HCT116 (cell line): ENCODE measurements around the gene NSMF. TPM values are rescaled to one million over a fixed set of nuclear protein-coding genes. Genes with fewer than 3 reads are reported as not detected.

Experiments
- ATAC-seq: fragments of 200-7000 bp; cut with Tn5 transposase; 2 replicates; pipeline ENCODE4 v1.9.1; 2020; ENCODE audit warnings: mild to moderate bottlenecking, moderate library complexity
- BruUV-seq: library from RNA; stranded (reverse); fragments of 400-500 nt; replicated peaks from 2 replicates; lab custom pipeline; 2021; lab: Mats Ljungman, UMichigan
- CTCF ChIA-PET: fragments of 300-600 bp; sonication (Branson Sonifier 250); formaldehyde crosslinking; loops from one replicate; lab custom pipeline; 2021; ENCODE audit warnings: antibody characterized with exemption; lab: Charles Lee
- POLR2A ChIA-PET: fragments of 300-600, 350-600 bp; sonication (Branson Sonifier 250); formaldehyde crosslinking; loops from one replicate; lab custom pipeline; 2021; ENCODE audit warnings: antibody characterized with exemption; lab: Charles Lee
- RAD21 ChIA-PET, 2 experiments: fragments of 300-600 bp; sonication (Branson Sonifier 250); formaldehyde crosslinking; loops; one replicate each; lab custom pipeline; 2023; ENCODE audit warnings: low total read pairs in 2 of 2; ENCODE audit not compliant: uncharacterized antibody in 2 of 2, unreplicated experiment in 2 of 2, low non-redundant PET in 1 of 2; lab: Charles Lee
- DNase-seq: peaks from one replicate; pipeline ENCODE4 v3.0.0-alpha.2; 2010; ENCODE audit warnings: low read depth, low spot score
- H2AFZ ChIP-seq: fragments of 200-600 bp; shearing (Covaris generic), sonication (generic); 2 replicates; pipeline ENCODE4 v1.6.1; 2017; ENCODE audit warnings: low read depth, mixed run types, mixed read lengths, antibody characterized with exemption, low read length; ENCODE audit not compliant: poor library complexity, severe bottlenecking
- H3K27ac ChIP-seq: 2 replicates; pipeline ENCODE4 v1.5.1; 2012; ENCODE audit warnings: low read depth, low read length
- H3K27me3 ChIP-seq: fragments of 200-600 bp; sonication (generic); 2 replicates; pipeline ENCODE4 v1.6.1; 2016; ENCODE audit warnings: mixed run types, low read length, mixed read lengths; ENCODE audit not compliant: insufficient read depth
- H3K36me3 ChIP-seq, 2 experiments: fragments of 200-500 bp in 1 of 2; fragments of 200-600 bp in 1 of 2; sonication (Bioruptor generic) in 1 of 2; sonication (generic) in 1 of 2; 2 replicates each; pipeline versions ENCODE4 v1.5.1 to v1.6.1; 2014 to 2016; ENCODE audit warnings: low read length in 2 of 2, inconsistent platforms in 1 of 2, mixed read lengths in 1 of 2, mixed run types in 1 of 2; ENCODE audit not compliant: insufficient read depth in 2 of 2, control insufficient read depth in 1 of 2
- H3K4me1 ChIP-seq, 2 experiments: fragments of 200-600 bp in 1 of 2; sonication (generic) in 1 of 2; 2 replicates each; pipeline versions ENCODE4 v1.5.1 to v1.6.1; 2012 to 2017; ENCODE audit warnings: low read length in 2 of 2, inconsistent platforms in 1 of 2, mild to moderate bottlenecking in 1 of 2, mixed read lengths in 1 of 2, mixed run types in 1 of 2, moderate library complexity in 1 of 2; ENCODE audit not compliant: insufficient read depth in 2 of 2, control insufficient read depth in 1 of 2
- H3K4me2 ChIP-seq: fragments of 200-600 bp; sonication (generic); 2 replicates; pipeline ENCODE4 v1.6.1; 2017; ENCODE audit warnings: mixed run types, low read length, mixed read lengths
- H3K4me3 ChIP-seq, 2 experiments: fragments of 200-600 bp in 1 of 2; sonication (generic) in 1 of 2; replicated peaks in 1 of 2; 2 replicates each; pipeline ENCODE4 v1.5.1; 2011 to 2016; ENCODE audit warnings: low read length in 2 of 2, control low read depth in 1 of 2, low read depth in 1 of 2, mild to moderate bottlenecking in 1 of 2, mixed read lengths in 1 of 2, mixed run types in 1 of 2
- H3K79me2 ChIP-seq: fragments of 200-600 bp; sonication (generic); 2 replicates; pipeline ENCODE4 v1.6.1; 2017; ENCODE audit warnings: mild to moderate bottlenecking, mixed run types, low read length, moderate library complexity, mixed read lengths; ENCODE audit not compliant: insufficient read depth
- H3K9ac ChIP-seq: fragments of 200-600 bp; sonication (generic); 2 replicates; pipeline ENCODE4 v1.6.1; 2016; ENCODE audit warnings: low read length, mixed read lengths
- H3K9me2 ChIP-seq: fragments of 200-600 bp; sonication (generic), shearing (Covaris generic); 2 replicates; pipeline ENCODE4 v1.6.1; 2017; ENCODE audit warnings: mixed run types, mild to moderate bottlenecking, moderate library complexity; ENCODE audit not compliant: insufficient read depth
- H3K9me3 ChIP-seq, 2 experiments: fragments of 200-500 bp in 1 of 2; fragments of 200-600 bp in 1 of 2; sonication (Bioruptor generic) in 1 of 2; sonication (generic) in 1 of 2; 2 replicates each; pipeline ENCODE4 v1.6.1; 2014 to 2017; ENCODE audit warnings: low read length in 2 of 2, mixed read lengths in 2 of 2, inconsistent platforms in 1 of 2, low read depth in 1 of 2, mild to moderate bottlenecking in 1 of 2, mixed run types in 1 of 2, moderate library complexity in 1 of 2; ENCODE audit not compliant: control insufficient read depth in 1 of 2, insufficient read depth in 1 of 2
- H4K20me1 ChIP-seq: fragments of 200-600 bp; sonication (generic), shearing (Covaris generic); 2 replicates; pipeline ENCODE4 v1.6.1; 2017; ENCODE audit warnings: mixed run types, mild to moderate bottlenecking, moderate library complexity; ENCODE audit not compliant: insufficient read depth
- CBX3 ChIP-seq: IDR thresholded peaks from 2 replicates; pipeline ENCODE4 v1.6.1; 2012; ENCODE audit warnings: low read depth
- ELF1 ChIP-seq: IDR thresholded peaks from 2 replicates; pipeline ENCODE4 v1.6.1; 2012; ENCODE audit warnings: low read depth, borderline replicate concordance
- FOSL1 ChIP-seq: IDR thresholded peaks from 2 replicates; pipeline ENCODE4 v1.6.1; 2012; ENCODE audit warnings: low read depth
- JUND ChIP-seq: IDR thresholded peaks from 2 replicates; pipeline ENCODE4 v1.6.1; 2012
- POLR2A ChIP-seq: IDR thresholded peaks from 2 replicates; pipeline ENCODE4 v1.7.0; 2011; ENCODE audit warnings: borderline replicate concordance; ENCODE audit not compliant: insufficient read depth, insufficient read length; ENCODE audit errors: extremely low read depth
- POLR2AphosphoS5 ChIP-seq: IDR thresholded peaks from 2 replicates; pipeline ENCODE4 v1.6.1; 2011; ENCODE audit warnings: mild to moderate bottlenecking, low read depth, low read length, moderate library complexity
- RAD21 ChIP-seq: IDR thresholded peaks from 2 replicates; pipeline ENCODE4 v1.6.1; 2012; ENCODE audit warnings: low read depth, mild to moderate bottlenecking
- SIN3A ChIP-seq: IDR thresholded peaks from 2 replicates; pipeline ENCODE4 v1.6.1; 2012; ENCODE audit warnings: low read depth
- SRF ChIP-seq: IDR thresholded peaks from 2 replicates; pipeline ENCODE4 v1.6.1; 2012; ENCODE audit warnings: low read depth
- TCF7L2 ChIP-seq: IDR thresholded peaks from 2 replicates; pipeline ENCODE4 v1.7.0; 2011; ENCODE audit warnings: borderline replicate concordance, inconsistent platforms; ENCODE audit not compliant: insufficient read depth, insufficient read length; ENCODE audit errors: extremely low read depth
- YY1 ChIP-seq: IDR thresholded peaks from 2 replicates; pipeline ENCODE4 v1.6.1; 2011; ENCODE audit warnings: low read length, low read depth, moderate library complexity, mild to moderate bottlenecking; ENCODE audit not compliant: insufficient replicate concordance; ENCODE audit errors: extremely low read depth
- ZFX ChIP-seq: fragments of 450-650 bp; IDR thresholded peaks from 2 replicates; pipeline ENCODE4 v1.6.1; 2017
- ZNF274 ChIP-seq: fragments of 200-500 bp; sonication (Bioruptor generic); IDR thresholded peaks from 2 replicates; pipeline ENCODE4 v1.6.1; 2014; ENCODE audit warnings: mild to moderate bottlenecking, low read depth, low read length, inconsistent platforms
- intact Hi-C: fragments of 100-400 bp; cut with micrococcal nuclease; formaldehyde crosslinking; loops from 2 replicates; pipeline ENCODE4 v1.10.0; 2022
- total RNA-seq: library from RNA; stranded (reverse); gene quantifications from one replicate; pipeline ENCODE4 v1.2.1, GENCODE V29; 2021; ENCODE audit not compliant: unreplicated experiment
- TF ChIP-seq, protein P1 (sequence below), 3 experiments: fragments of 200-600 bp in 1 of 3; sonication (generic) in 1 of 3; IDR thresholded peaks in 2 of 3; conservative IDR thresholded peaks in 1 of 3; 2 replicates each; pipeline ENCODE4 v1.5.1; 2012 to 2017; ENCODE audit warnings: low read depth in 2 of 3, low read length in 2 of 3, antibody characterized with exemption in 1 of 3, borderline replicate concordance in 1 of 3, control low read depth in 1 of 3, mild to moderate bottlenecking in 1 of 3, mixed read lengths in 1 of 3, mixed run types in 1 of 3, moderate library complexity in 1 of 3; ENCODE audit not compliant: insufficient read depth in 1 of 3
- TF ChIP-seq, protein P2 (sequence below): IDR thresholded peaks from 2 replicates; pipeline ENCODE4 v1.6.1; 2011; ENCODE audit warnings: mild to moderate bottlenecking, low read length, moderate library complexity; ENCODE audit not compliant: insufficient replicate concordance; ENCODE audit errors: extremely low read depth
- TF ChIP-seq, protein P3 (sequence below): IDR thresholded peaks from 2 replicates; pipeline ENCODE4 v1.6.1; 2012
- TF ChIP-seq, protein P4 (sequence below): IDR thresholded peaks from 2 replicates; pipeline ENCODE4 v1.6.1; 2012
- TF ChIP-seq, protein P5 (sequence below): IDR thresholded peaks from 2 replicates; pipeline ENCODE4 v1.6.1; 2012; ENCODE audit warnings: low read depth

The NSMF gene
- total RNA-seq, 1 experiment from 2014 or later = 81.9 TPM

DNA sequence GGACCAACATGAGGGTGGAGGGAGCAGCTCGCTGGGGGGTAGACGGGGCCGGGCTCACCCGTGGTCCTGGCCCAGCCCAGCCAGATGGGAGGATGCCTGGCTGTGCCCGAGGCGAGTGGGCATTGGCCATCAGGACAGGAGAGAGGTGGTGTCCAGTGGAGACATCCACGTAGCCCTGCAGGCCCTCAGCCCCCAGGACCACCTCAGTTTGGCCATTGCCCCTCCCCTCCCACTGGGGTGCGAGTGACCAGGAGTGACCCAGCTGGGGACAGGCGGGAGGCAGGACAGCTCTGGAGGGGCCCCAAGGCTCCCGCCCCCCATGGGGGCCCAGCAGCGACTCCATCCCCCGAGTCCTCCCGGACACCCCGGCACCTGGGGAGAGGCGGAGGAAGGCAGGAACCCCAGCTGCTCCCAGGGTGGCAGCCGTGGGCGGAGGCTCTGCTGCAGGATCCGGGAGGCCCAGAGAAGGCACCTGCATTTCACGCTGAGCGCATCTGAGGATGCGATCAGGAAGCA, 27.7 kb downstream of the NSMF start:
- ChIA-PET CTCF (no interaction called here), RAD21 (no interaction called here), POLR2A (interaction anchor here (1.1 kb wide), 1 partner anchor 10 kb away, joined by 4 read pairs; the partner anchor contains the start of gene ENTPD8)
- Histone ChIP-seq H3K4me3 (no peak overlapping the region), H3K4me2 (no peak overlapping the region), H3K27me3 (no peaks in the 10 kb centered on the region), H3K27ac (no peak overlapping the region), H3K79me2 (no peaks in the 10 kb centered on the region), H3K4me1 (peaks cover 28 to 37% of the 10 kb centered on the region in 2 experiments), H4K20me1 (no peaks in the 10 kb centered on the region), H2AFZ (no peak overlapping the region), H3K9ac (no peak overlapping the region), H3K9me3 (no peaks in the 10 kb centered on the region), H3K9me2 (no peaks in the 10 kb centered on the region), H3K36me3 (no peaks in the 10 kb centered on the region)
- no TSS peak for BruUV-seq
- ATAC-seq (no peak), DNase-seq (no peak)
- intact Hi-C loops = no loop called here
- TF ChIP-seq SRF (no peak), ZNF274 (no peak), SIN3A (no peak), POLR2A (no peak), TCF7L2 (no peak), JUND (no peak), FOSL1 (no peak), ELF1 (no peak), POLR2AphosphoS5 (no peak), YY1 (no peak), RAD21 (no peak), ZFX (no peak), CBX3 (no peak)
- TF ChIP-seq, protein P1, sequence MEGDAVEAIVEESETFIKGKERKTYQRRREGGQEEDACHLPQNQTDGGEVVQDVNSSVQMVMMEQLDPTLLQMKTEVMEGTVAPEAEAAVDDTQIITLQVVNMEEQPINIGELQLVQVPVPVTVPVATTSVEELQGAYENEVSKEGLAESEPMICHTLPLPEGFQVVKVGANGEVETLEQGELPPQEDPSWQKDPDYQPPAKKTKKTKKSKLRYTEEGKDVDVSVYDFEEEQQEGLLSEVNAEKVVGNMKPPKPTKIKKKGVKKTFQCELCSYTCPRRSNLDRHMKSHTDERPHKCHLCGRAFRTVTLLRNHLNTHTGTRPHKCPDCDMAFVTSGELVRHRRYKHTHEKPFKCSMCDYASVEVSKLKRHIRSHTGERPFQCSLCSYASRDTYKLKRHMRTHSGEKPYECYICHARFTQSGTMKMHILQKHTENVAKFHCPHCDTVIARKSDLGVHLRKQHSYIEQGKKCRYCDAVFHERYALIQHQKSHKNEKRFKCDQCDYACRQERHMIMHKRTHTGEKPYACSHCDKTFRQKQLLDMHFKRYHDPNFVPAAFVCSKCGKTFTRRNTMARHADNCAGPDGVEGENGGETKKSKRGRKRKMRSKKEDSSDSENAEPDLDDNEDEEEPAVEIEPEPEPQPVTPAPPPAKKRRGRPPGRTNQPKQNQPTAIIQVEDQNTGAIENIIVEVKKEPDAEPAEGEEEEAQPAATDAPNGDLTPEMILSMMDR (IDR thresholded peaks at IDR 0.05 in 2 of 3, conservative IDR thresholded peaks at IDR 0.05 in 1 of 3; ENCODE audit: borderline replicate concordance in 1 of 3, insufficient read depth in 1 of 3, low read depth in 2 of 3, low read length in 2 of 3) = no peak
- TF ChIP-seq, protein P2, sequence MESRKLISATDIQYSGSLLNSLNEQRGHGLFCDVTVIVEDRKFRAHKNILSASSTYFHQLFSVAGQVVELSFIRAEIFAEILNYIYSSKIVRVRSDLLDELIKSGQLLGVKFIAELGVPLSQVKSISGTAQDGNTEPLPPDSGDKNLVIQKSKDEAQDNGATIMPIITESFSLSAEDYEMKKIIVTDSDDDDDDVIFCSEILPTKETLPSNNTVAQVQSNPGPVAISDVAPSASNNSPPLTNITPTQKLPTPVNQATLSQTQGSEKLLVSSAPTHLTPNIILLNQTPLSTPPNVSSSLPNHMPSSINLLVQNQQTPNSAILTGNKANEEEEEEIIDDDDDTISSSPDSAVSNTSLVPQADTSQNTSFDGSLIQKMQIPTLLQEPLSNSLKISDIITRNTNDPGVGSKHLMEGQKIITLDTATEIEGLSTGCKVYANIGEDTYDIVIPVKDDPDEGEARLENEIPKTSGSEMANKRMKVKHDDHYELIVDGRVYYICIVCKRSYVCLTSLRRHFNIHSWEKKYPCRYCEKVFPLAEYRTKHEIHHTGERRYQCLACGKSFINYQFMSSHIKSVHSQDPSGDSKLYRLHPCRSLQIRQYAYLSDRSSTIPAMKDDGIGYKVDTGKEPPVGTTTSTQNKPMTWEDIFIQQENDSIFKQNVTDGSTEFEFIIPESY = no peak
- TF ChIP-seq, protein P3, sequence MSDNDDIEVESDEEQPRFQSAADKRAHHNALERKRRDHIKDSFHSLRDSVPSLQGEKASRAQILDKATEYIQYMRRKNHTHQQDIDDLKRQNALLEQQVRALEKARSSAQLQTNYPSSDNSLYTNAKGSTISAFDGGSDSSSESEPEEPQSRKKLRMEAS = no peak
- TF ChIP-seq, protein P4, sequence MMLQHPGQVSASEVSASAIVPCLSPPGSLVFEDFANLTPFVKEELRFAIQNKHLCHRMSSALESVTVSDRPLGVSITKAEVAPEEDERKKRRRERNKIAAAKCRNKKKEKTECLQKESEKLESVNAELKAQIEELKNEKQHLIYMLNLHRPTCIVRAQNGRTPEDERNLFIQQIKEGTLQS = no peak
- TF ChIP-seq, protein P5, sequence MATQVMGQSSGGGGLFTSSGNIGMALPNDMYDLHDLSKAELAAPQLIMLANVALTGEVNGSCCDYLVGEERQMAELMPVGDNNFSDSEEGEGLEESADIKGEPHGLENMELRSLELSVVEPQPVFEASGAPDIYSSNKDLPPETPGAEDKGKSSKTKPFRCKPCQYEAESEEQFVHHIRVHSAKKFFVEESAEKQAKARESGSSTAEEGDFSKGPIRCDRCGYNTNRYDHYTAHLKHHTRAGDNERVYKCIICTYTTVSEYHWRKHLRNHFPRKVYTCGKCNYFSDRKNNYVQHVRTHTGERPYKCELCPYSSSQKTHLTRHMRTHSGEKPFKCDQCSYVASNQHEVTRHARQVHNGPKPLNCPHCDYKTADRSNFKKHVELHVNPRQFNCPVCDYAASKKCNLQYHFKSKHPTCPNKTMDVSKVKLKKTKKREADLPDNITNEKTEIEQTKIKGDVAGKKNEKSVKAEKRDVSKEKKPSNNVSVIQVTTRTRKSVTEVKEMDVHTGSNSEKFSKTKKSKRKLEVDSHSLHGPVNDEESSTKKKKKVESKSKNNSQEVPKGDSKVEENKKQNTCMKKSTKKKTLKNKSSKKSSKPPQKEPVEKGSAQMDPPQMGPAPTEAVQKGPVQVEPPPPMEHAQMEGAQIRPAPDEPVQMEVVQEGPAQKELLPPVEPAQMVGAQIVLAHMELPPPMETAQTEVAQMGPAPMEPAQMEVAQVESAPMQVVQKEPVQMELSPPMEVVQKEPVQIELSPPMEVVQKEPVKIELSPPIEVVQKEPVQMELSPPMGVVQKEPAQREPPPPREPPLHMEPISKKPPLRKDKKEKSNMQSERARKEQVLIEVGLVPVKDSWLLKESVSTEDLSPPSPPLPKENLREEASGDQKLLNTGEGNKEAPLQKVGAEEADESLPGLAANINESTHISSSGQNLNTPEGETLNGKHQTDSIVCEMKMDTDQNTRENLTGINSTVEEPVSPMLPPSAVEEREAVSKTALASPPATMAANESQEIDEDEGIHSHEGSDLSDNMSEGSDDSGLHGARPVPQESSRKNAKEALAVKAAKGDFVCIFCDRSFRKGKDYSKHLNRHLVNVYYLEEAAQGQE = no peak
